Measurements from ENCODE around the gene MED10.

DNA sequence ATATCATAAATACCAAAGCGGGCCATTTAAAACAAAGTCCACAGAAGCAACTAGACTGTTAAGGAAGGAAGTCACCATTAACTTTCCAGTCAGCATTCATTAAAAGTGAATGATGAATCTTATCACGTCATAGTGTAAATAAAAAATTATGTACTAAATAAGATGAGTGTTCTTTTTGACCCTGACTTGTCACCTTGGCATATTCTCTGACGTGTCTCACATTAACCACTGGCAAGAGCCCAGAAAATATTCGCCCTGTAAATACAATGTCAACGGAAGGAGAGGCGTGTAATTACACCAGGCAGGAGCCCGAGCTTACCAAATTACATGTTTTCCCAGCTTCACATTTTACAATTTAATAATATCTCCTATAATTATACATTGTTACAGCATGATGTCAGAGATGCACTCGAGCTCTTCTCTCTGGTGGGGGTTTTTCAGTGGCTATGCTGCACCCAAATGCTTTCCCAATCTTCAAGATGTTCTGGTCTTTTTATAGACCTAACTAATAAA lies 41.0 kb upstream of the MED10 start:
- TF ChIP-seq, protein P1, sequence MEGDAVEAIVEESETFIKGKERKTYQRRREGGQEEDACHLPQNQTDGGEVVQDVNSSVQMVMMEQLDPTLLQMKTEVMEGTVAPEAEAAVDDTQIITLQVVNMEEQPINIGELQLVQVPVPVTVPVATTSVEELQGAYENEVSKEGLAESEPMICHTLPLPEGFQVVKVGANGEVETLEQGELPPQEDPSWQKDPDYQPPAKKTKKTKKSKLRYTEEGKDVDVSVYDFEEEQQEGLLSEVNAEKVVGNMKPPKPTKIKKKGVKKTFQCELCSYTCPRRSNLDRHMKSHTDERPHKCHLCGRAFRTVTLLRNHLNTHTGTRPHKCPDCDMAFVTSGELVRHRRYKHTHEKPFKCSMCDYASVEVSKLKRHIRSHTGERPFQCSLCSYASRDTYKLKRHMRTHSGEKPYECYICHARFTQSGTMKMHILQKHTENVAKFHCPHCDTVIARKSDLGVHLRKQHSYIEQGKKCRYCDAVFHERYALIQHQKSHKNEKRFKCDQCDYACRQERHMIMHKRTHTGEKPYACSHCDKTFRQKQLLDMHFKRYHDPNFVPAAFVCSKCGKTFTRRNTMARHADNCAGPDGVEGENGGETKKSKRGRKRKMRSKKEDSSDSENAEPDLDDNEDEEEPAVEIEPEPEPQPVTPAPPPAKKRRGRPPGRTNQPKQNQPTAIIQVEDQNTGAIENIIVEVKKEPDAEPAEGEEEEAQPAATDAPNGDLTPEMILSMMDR (IDR thresholded peaks at IDR 0.05) = no peak
- no peak for TF ChIP-seq EZH2 (IDR thresholded peaks at IDR 0.05; ENCODE audit: borderline replicate concordance, insufficient read depth, low read depth, low read length, poor library complexity, severe bottlenecking)
